ENCODE data around the gene ASPDH. TPM values are rescaled to one million over a fixed set of nuclear protein-coding genes. Genes with fewer than 3 reads are reported as not detected.

ASPDH gene
- total RNA-seq (2022; extraction: Qiagen RNA extraction; ENCODE audit: low read depth) = not detected in 5 replicates

GRCh38 chr19:50513746-50514345 lies at the start of gene ASPDH:
Gene ASPDH (minus strand): TSS chr19:50513913. CDS start chr19:50513823, 90 bp downstream.

GRCh38 chr19:50511069-50511822 lies 2.5 kb downstream of the ASPDH start, which contains the start of gene JOSD2:
Gene JOSD2 (minus strand): TSS chr19:50511191. CDS start chr19:50510431, 760 bp downstream.

GRCh38 chr19:50476224-50476906 lies 37.3 kb downstream of the ASPDH start, which contains the start of the genes EMC10 and GARIN5A:
Gene EMC10 (plus strand): TSS chr19:50476507. CDS start chr19:50476545, 38 bp downstream.
Gene GARIN5A (minus strand): TSS chr19:50476848. CDS start chr19:50476388, 460 bp downstream.

Other genes starting within 250 kb of the ASPDH start
- 0.95 to 1.5 TPM (median 1.4 TPM) in 5 replicates for gene KCNC3, start 184.5 kb downstream of the ASPDH start, total RNA-seq (2022; extraction: Qiagen RNA extraction; ENCODE audit: low read depth)
- gene NAPSA, start 148.3 kb downstream of the ASPDH start, total RNA-seq (2022; extraction: Qiagen RNA extraction; ENCODE audit: low read depth) = 0.58 to 1.5 TPM (median 1.1 TPM) in 5 replicates
- 58.1 to 82.4 TPM (median 78.4 TPM) in 5 replicates for gene NR1H2, start 137.5 kb downstream of the ASPDH start, total RNA-seq (2022; extraction: Qiagen RNA extraction; ENCODE audit: low read depth)
- gene POLD1, start 129.6 kb downstream of the ASPDH start, total RNA-seq (2022; extraction: Qiagen RNA extraction; ENCODE audit: low read depth) = 48.9 to 76.4 TPM (median 72.2 TPM) in 5 replicates
- 0.10 to 0.34 TPM (median 0.15 TPM) in 4 of 5 replicates, not detected in the other for gene SPIB, start 95.0 kb downstream of the ASPDH start, total RNA-seq (2022; extraction: Qiagen RNA extraction; ENCODE audit: low read depth)
- gene MYBPC2, start 81.0 kb downstream of the ASPDH start, total RNA-seq (2022; extraction: Qiagen RNA extraction; ENCODE audit: low read depth) = 0.03 TPM in 1 of 5 replicates, not detected in the others
- gene EMC10, start 37.4 kb downstream of the ASPDH start, total RNA-seq (2022; extraction: Qiagen RNA extraction; ENCODE audit: low read depth) = 107 to 155 TPM (median 150 TPM) in 5 replicates
- 1.6 to 2.2 TPM (median 2.0 TPM) in 5 replicates for gene GARIN5A, start 37.1 kb downstream of the ASPDH start, total RNA-seq (2022; extraction: Qiagen RNA extraction; ENCODE audit: low read depth)
- gene JOSD2, start 2.7 kb downstream of the ASPDH start, total RNA-seq (2022; extraction: Qiagen RNA extraction; ENCODE audit: low read depth) = 58.0 to 82.0 TPM (median 80.2 TPM) in 5 replicates
- gene LRRC4B, start 54.5 kb upstream of the ASPDH start, total RNA-seq (2022; extraction: Qiagen RNA extraction; ENCODE audit: low read depth) = 0.32 to 0.97 TPM (median 0.50 TPM) in 5 replicates
- gene SYT3, start 126.0 kb upstream of the ASPDH start, total RNA-seq (2022; extraction: Qiagen RNA extraction; ENCODE audit: low read depth) = 0.29 to 0.74 TPM (median 0.53 TPM) in 5 replicates
- 4.3 to 11.4 TPM (median 10.5 TPM) in 5 replicates for gene C19orf81, start 135.5 kb upstream of the ASPDH start, total RNA-seq (2022; extraction: Qiagen RNA extraction; ENCODE audit: low read depth)
- 0.16 to 0.46 TPM (median 0.33 TPM) in 4 of 5 replicates, not detected in the other for gene SHANK1, start 205.9 kb upstream of the ASPDH start, total RNA-seq (2022; extraction: Qiagen RNA extraction; ENCODE audit: low read depth)
- 6.0 to 10.5 TPM (median 9.2 TPM) in 5 replicates for gene CLEC11A, start 209.5 kb upstream of the ASPDH start, total RNA-seq (2022; extraction: Qiagen RNA extraction; ENCODE audit: low read depth)

All from A549 treated with GW870086 at 1 μM for 4 hours (cell line).